ENCODE data around the gene CCDC194. TPM values are rescaled to one million over a fixed set of nuclear protein-coding genes. Genes with fewer than 3 reads are reported as not detected.

CCDC194 gene
- total and polyA plus RNA-seq, 2 of the 8 experiments (the other 6 are each of a cell fraction or from before 2014, with no cell fraction given) = 0.33 TPM; not detected in 1

GRCh38 chr19:17379221-17379631, 14.8 kb downstream of the CCDC194 start:
- peak overlapping the region; percentile 64; the same call in 1 of the 2 replicates for H4K8ac ChIP-seq (ENCODE audit: extremely low read depth, insufficient read depth, low read length)
- no peaks in the 10 kb centered on the region for H3K23me2 ChIP-seq (ENCODE audit: low read depth, low read length)
- H2BK20ac ChIP-seq (ENCODE audit: low read length) = no peak overlapping the region
- TF ChIP-seq TAF1 (IDR thresholded peaks at IDR 0.05; ENCODE audit: low read depth, low read length) (peak; percentile 29; the same call in 1 of the 2 replicates), TAF7 (optimal IDR thresholded peaks at IDR 0.05; ENCODE audit: borderline replicate concordance, low read depth, low read length) (no peak), CHD2 (IDR thresholded peaks at IDR 0.05; ENCODE audit: low read length) (0 out of 2 replicates have a peak, but pooled peaks have one; percentile 18), EP300 (IDR thresholded peaks at IDR 0.05; ENCODE audit: borderline replicate concordance in 1 of 2, low read depth in 2 of 2, low read length in 2 of 2) (0 out of 3 replicates have a peak, but pooled peaks of 1 of the 2 experiments have one; percentile 35), ASH2L (IDR thresholded peaks at IDR 0.05; ENCODE audit: low read length) (no peak), KDM1A (IDR thresholded peaks at IDR 0.05; ENCODE audit: borderline replicate concordance, low read length) (0 out of 2 replicates have a peak, but pooled peaks have one; percentile 41), SP1 (IDR thresholded peaks at IDR 0.05; ENCODE audit: low read depth, low read length) (peak; percentile 44; the same call in 1 of the 2 replicates)
- no peak overlapping the region for H2BK15ac ChIP-seq (ENCODE audit: low read length)
- no peaks in the 10 kb centered on the region for H3K79me2 ChIP-seq (ENCODE audit: control insufficient read depth in 1 of 2, insufficient read depth in 2 of 2, low read length in 2 of 2)
- H3K27me3 ChIP-seq (replicated peaks in 1 of 4; ENCODE audit: control insufficient read depth in 3 of 4, extremely low read depth in 1 of 4, insufficient read depth in 3 of 4, low read length in 3 of 4) = no peaks in the 10 kb centered on the region
- H3K9me3 ChIP-seq (ENCODE audit: insufficient read depth in 2 of 2, low read depth in 1 of 2, low read length in 1 of 2) = 0 out of 4 replicates have a peak, but pooled peaks cover 0 to 3% of the 10 kb centered on the region in 2 experiments
- H3K27ac ChIP-seq (ENCODE audit: low read depth, low read length) = no peak overlapping the region
- no peak overlapping the region for H3K9ac ChIP-seq (replicated peaks in 1 of 4; ENCODE audit: extremely low read depth in 1 of 4, low read depth in 3 of 4, low read length in 3 of 4)
- no peak overlapping the region for H3K4me3 ChIP-seq (ENCODE audit: extremely low read depth in 1 of 4, insufficient read depth in 2 of 4, low read depth in 3 of 4, low read length in 4 of 4)
- ChIA-PET POLR2A (ENCODE audit: partially characterized antibody) (interaction anchor here (0.6 to 1.3 kb wide), 3 partner anchors 15 to 1794 kb away, joined by 3 to 4 read pairs (median 4); no protein-coding TSS in a partner anchor), CTCF (ENCODE audit: partially characterized antibody) (interaction anchor here (0.9 to 1.9 kb wide), 5 partner anchors 13 to 86 kb away, joined by 3 to 5 read pairs (median 3); no protein-coding TSS in a partner anchor)
- no peak overlapping the region for H2AK5ac ChIP-seq (ENCODE audit: low read depth, low read length)
- H2BK12ac ChIP-seq (ENCODE audit: low read depth, low read length) = peak overlapping the region; percentile 20; the same call in 1 of the 2 replicates
- no peak overlapping the region for H3K14ac ChIP-seq (ENCODE audit: insufficient read length)
- peak in 1 of 2 experiments; percentile 63 for DNase-seq (ENCODE audit: low read depth in 1 of 2, low spot score in 2 of 2)
- H2BK5ac ChIP-seq (ENCODE audit: low read depth, low read length) = no peak overlapping the region
- no peak overlapping the region for H3K56ac ChIP-seq (replicated peaks; ENCODE audit: insufficient read length, low read depth, low read length)
- peak overlapping the region; percentile 49 for H2AFZ ChIP-seq (ENCODE audit: low read length)
- H3K4me1 ChIP-seq (replicated peaks in 1 of 4; ENCODE audit: control insufficient read depth in 3 of 4, insufficient read depth in 4 of 4, low read length in 3 of 4) = peaks cover 0 to 11% (median 6%) of the 10 kb centered on the region in 4 experiments; a peak in 5 of 7 replicates
- H3K18ac ChIP-seq (ENCODE audit: extremely low read depth, low read length) = peak overlapping the region; percentile 83
- peak overlapping the region; percentile 36 for H4K5ac ChIP-seq (ENCODE audit: insufficient read length, low read depth, low read length)
- no peak overlapping the region for H3K4ac ChIP-seq (replicated peaks; ENCODE audit: insufficient read length, low read depth, low read length)
- FAIRE-seq = no peak
- no peak overlapping the region for H4K91ac ChIP-seq (replicated peaks; ENCODE audit: insufficient read length, low read length)
- H4K20me1 ChIP-seq (replicated peaks in 1 of 2; ENCODE audit: control insufficient read depth in 1 of 2, insufficient read depth in 2 of 2, low read length in 2 of 2) = no peaks in the 10 kb centered on the region
- 71% methylated on average over 14 of the region's 14 CpGs; no CpG with 5 or more reads in 1 of the 2 experiments for WGBS, 2 experiments (ENCODE audit: extremely low coverage in 1 of 2, insufficient coverage in 1 of 2, insufficient read length in 1 of 2, insufficient replicate concordance in 2 of 2, low coverage in 1 of 2, low lambda C conversion rate in 2 of 2, missing lambda C conversion rate in 1 of 2)
- H3K4me2 ChIP-seq (ENCODE audit: insufficient read depth in 1 of 2, low read depth in 2 of 2, low read length in 2 of 2) = no peak overlapping the region; a peak in 1 of 4 replicates
- no peaks in the 10 kb centered on the region for H3K79me1 ChIP-seq (ENCODE audit: low read depth, low read length)
- no peak overlapping the region for H2BK120ac ChIP-seq (replicated peaks; ENCODE audit: low read depth, low read length)
- no peaks in the 10 kb centered on the region for H3K36me3 ChIP-seq (ENCODE audit: control insufficient read depth in 2 of 4, insufficient read depth in 4 of 4, low read length in 3 of 4)
- no peak overlapping the region for H3K23ac ChIP-seq (ENCODE audit: insufficient read length)
